Liver (tissue), 9 donors: Measurements from ENCODE around the gene ITGA11. TPM values are rescaled to one million over a fixed set of nuclear protein-coding genes. Genes with fewer than 3 reads are reported as not detected.

ENCODE experiments used
- DNase-seq: peaks from one replicate; pipeline ENCODE4 v3.0.0-alpha.2; 2017; ENCODE audit warnings: low spot score
- H3K27ac ChIP-seq, 2 donors: one replicate each; pipeline ENCODE4 v1.7.0; 2013; ENCODE audit warnings: inconsistent platforms in 2 of 2, low read length in 2 of 2, control low read depth in 1 of 2, low read depth in 1 of 2, mild to moderate bottlenecking in 1 of 2
- H3K27me3 ChIP-seq, 4 donors: one replicate each; pipeline versions ENCODE4 v1.6.1 to v1.7.0; 2013; ENCODE audit warnings: low read length in 3 of 4, inconsistent platforms in 1 of 4, mild to moderate bottlenecking in 1 of 4, moderate library complexity in 1 of 4; ENCODE audit not compliant: control insufficient read depth in 4 of 4, insufficient read depth in 4 of 4
- H3K36me3 ChIP-seq, 4 donors: one replicate each; pipeline versions ENCODE4 v1.6.1 to v1.7.0; 2013; ENCODE audit warnings: low read length in 3 of 4, mild to moderate bottlenecking in 3 of 4, low read depth in 1 of 4, moderate library complexity in 1 of 4; ENCODE audit not compliant: control insufficient read depth in 4 of 4, insufficient read depth in 3 of 4
- H3K4me1 ChIP-seq, 4 donors: one replicate each; pipeline versions ENCODE4 v1.6.1 to v1.7.0; 2013; ENCODE audit warnings: low read length in 3 of 4, mild to moderate bottlenecking in 3 of 4, moderate library complexity in 1 of 4; ENCODE audit not compliant: control insufficient read depth in 4 of 4, insufficient read depth in 4 of 4
- H3K4me3 ChIP-seq, 3 donors: one replicate each; pipeline versions ENCODE4 v1.6.1 to v1.7.0; 2013; ENCODE audit warnings: low read length in 3 of 3, control low read depth in 1 of 3, low read depth in 1 of 3, mild to moderate bottlenecking in 1 of 3
- H3K9ac ChIP-seq, 2 donors: one replicate each; pipeline ENCODE4 v1.7.0; 2013; ENCODE audit warnings: low read length in 2 of 2, mild to moderate bottlenecking in 2 of 2, moderate library complexity in 2 of 2, control low read depth in 1 of 2, low read depth in 1 of 2
- H3K9me3 ChIP-seq, 4 donors: one replicate each; pipeline versions ENCODE4 v1.6.1 to v1.7.0; 2013; ENCODE audit warnings: low read length in 3 of 4; ENCODE audit not compliant: control insufficient read depth in 4 of 4
- FOXA2 ChIP-seq: IDR thresholded peaks from 2 replicates; pipeline ENCODE4 v1.6.1; 2016; ENCODE audit warnings: antibody characterized with exemption
- GABPA ChIP-seq, 2 donors: IDR thresholded peaks in 1 of 2; conservative IDR thresholded peaks in 1 of 2; 2 replicates each; pipeline ENCODE4 v1.6.1; 2016; ENCODE audit warnings: antibody characterized with exemption in 2 of 2, mild to moderate bottlenecking in 1 of 2, moderate library complexity in 1 of 2
- HNF4A ChIP-seq, 2 donors: conservative IDR thresholded peaks; 2 replicates each; pipeline ENCODE4 v1.6.1; 2016; ENCODE audit warnings: antibody characterized with exemption in 2 of 2, mild to moderate bottlenecking in 2 of 2
- HNF4G ChIP-seq: IDR thresholded peaks from 2 replicates; pipeline ENCODE4 v1.6.1; 2016; ENCODE audit warnings: antibody characterized with exemption
- JUND ChIP-seq, 2 donors: IDR thresholded peaks; 2 replicates each; pipeline ENCODE4 v1.6.1; 2016; ENCODE audit warnings: antibody characterized with exemption in 2 of 2
- RAD21 ChIP-seq, 2 donors: IDR thresholded peaks; 2 replicates each; pipeline ENCODE4 v1.6.1; 2016; ENCODE audit warnings: antibody characterized with exemption in 2 of 2, mild to moderate bottlenecking in 2 of 2
- RXRA ChIP-seq, 2 donors: IDR thresholded peaks; 2 replicates each; pipeline ENCODE4 v1.6.1; 2017 to 2018; ENCODE audit warnings: antibody characterized with exemption in 2 of 2, mild to moderate bottlenecking in 1 of 2
- SP1 ChIP-seq: IDR thresholded peaks from 2 replicates; pipeline ENCODE4 v1.6.1; 2018; ENCODE audit warnings: antibody characterized with exemption, mild to moderate bottlenecking
- TAF1 ChIP-seq: conservative IDR thresholded peaks from 2 replicates; pipeline ENCODE4 v1.6.1; 2016; ENCODE audit warnings: antibody characterized with exemption, mild to moderate bottlenecking
- YY1 ChIP-seq: IDR thresholded peaks from 2 replicates; pipeline ENCODE4 v1.6.1; 2016; ENCODE audit warnings: antibody characterized with exemption, mild to moderate bottlenecking
- WGBS: extraction: QIAGEN DNeasy Blood & Tissue Kit; methylation state at CpG from one replicate; pipeline ENCODE4 v1.1.7; 2013; 5-methylcytosine and 5-hydroxymethylcytosine counted together
- polyA plus RNA-seq, 2 donors: library from polyadenylated mRNA; stranded (reverse) in 1 of 2; unstranded in 1 of 2; fragments of 200-250 nt in 1 of 2; fragments of >200 nt in 1 of 2; fragmentation: Nextera tagmentation in 1 of 2; extraction: Ambion mirVana in 1 of 2; gene quantifications; one replicate each; pipeline versions ENCODE4 v1.2.1 to v1.2.3, GENCODE V29; 2013 to 2015
- total RNA-seq, 2 donors: library from RNA; depleted of rRNA; stranded (reverse); fragments of >200 nt; gene quantifications; one replicate each; pipeline ENCODE4 v1.2.3, GENCODE V29; 2014
- TF ChIP-seq, protein P1 (sequence below): IDR thresholded peaks from 2 replicates; pipeline ENCODE4 v1.6.1; 2016; ENCODE audit warnings: antibody characterized with exemption
- TF ChIP-seq, protein P2 (sequence below): IDR thresholded peaks from 2 replicates; pipeline ENCODE4 v1.6.1; 2016; ENCODE audit warnings: antibody characterized with exemption, mild to moderate bottlenecking
- TF ChIP-seq, protein P3 (sequence below): fragments of 150-350 bp; IDR thresholded peaks from 2 replicates; pipeline ENCODE4 v1.5.1; 2017; ENCODE audit warnings: improper control_type of control experiment, low read depth, low read length; ENCODE audit not compliant: missing input control
- TF ChIP-seq, protein P4 (sequence below): IDR thresholded peaks from 2 replicates; pipeline ENCODE4 v1.6.1; 2016; ENCODE audit warnings: antibody characterized with exemption
- donor health status: healthy.
- donor health status: healthy.
- donor health status: healthy.
- donor health status: healthy.
- donor health status: healthy.

ITGA11 gene
- total and polyA plus RNA-seq, 4 donors = 0.32 to 1.0 (median 0.67) TPM

DNA sequence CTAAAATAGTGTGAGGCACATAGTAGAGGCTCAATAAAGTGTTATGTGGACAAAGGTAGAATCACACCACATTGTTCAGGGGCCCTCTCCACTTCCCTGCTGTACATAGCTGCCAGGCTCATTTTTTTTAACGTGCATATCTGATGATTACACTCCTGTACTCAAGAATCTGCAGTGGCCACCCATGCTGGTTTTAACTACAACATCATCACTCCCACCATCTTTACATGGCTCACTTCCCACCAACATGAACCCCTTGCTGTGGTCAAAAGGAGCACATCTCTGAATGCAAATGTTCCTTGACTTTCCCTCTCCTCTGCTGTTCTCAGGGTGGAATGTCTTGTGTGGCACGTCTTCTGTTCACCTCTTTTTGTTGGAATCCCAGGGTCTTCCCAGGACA, 77.7 kb downstream of the ITGA11 start:
- H3K27me3 ChIP-seq = no peaks in the 10 kb centered on the region
- no peak overlapping the region for H3K27ac ChIP-seq
- TF ChIP-seq RXRA (IDR thresholded peaks at IDR 0.05) (no peak), HNF4G (no peak)
- no peak overlapping the region for H3K9ac ChIP-seq
- no peak for DNase-seq
- H3K4me3 ChIP-seq = no peak overlapping the region
- no peaks in the 10 kb centered on the region for H3K4me1 ChIP-seq
- peaks cover 0 to 2% (median 0%) of the 10 kb centered on the region in 4 donors for H3K9me3 ChIP-seq
- 91% methylated on average over 2 of the region's 2 CpGs for WGBS
- H3K36me3 ChIP-seq = no peaks in the 10 kb centered on the region

DNA sequence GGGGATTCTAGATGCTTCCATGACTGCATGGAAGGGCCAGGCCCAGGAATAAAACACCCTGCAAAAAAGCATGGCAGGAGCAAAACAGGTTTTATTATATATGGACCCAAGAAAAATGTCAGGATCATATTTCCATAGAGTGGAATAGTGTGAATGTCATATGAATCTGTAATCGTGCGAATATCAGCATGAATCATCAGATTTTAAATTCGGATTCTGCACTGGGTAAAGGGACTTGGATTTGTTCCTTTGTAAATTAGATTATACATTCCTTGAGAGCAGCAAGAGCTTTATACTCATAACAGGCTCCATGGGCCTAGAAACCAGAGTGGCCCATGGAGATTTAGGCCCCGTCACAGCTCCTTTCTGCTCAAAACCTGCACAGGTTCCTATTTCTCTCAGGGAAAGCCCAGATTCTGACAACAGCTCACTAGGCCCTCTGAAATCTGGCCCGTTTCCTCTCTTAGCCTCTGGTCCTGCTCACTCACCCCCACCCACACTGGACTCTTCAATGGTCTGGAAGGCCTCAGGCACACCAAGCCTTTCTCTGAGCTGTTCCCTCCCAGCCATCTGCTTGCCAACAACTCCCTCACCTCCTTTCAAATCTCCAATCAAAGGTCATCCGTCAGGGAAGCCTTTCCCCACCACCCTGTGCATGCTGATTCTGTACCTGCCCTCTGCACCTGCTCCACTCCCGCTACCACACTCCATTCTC, 78.4 kb downstream of the ITGA11 start:
- no peaks in the 10 kb centered on the region for H3K27me3 ChIP-seq
- H3K9ac ChIP-seq = no peak overlapping the region
- whole genome bisulfite sequencing = 93% methylated on average over 7 of the region's 7 CpGs
- TF ChIP-seq, protein P1, sequence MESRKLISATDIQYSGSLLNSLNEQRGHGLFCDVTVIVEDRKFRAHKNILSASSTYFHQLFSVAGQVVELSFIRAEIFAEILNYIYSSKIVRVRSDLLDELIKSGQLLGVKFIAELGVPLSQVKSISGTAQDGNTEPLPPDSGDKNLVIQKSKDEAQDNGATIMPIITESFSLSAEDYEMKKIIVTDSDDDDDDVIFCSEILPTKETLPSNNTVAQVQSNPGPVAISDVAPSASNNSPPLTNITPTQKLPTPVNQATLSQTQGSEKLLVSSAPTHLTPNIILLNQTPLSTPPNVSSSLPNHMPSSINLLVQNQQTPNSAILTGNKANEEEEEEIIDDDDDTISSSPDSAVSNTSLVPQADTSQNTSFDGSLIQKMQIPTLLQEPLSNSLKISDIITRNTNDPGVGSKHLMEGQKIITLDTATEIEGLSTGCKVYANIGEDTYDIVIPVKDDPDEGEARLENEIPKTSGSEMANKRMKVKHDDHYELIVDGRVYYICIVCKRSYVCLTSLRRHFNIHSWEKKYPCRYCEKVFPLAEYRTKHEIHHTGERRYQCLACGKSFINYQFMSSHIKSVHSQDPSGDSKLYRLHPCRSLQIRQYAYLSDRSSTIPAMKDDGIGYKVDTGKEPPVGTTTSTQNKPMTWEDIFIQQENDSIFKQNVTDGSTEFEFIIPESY = no peak
- TF ChIP-seq SP1 (no peak), GABPA (IDR thresholded peaks at IDR 0.05 in 1 of 2, conservative IDR thresholded peaks at IDR 0.05 in 1 of 2) (no peak), FOXA2 (no peak), HNF4G (no peak), TAF1 (no peak), RXRA (IDR thresholded peaks at IDR 0.05) (no peak)
- TF ChIP-seq, protein P2, sequence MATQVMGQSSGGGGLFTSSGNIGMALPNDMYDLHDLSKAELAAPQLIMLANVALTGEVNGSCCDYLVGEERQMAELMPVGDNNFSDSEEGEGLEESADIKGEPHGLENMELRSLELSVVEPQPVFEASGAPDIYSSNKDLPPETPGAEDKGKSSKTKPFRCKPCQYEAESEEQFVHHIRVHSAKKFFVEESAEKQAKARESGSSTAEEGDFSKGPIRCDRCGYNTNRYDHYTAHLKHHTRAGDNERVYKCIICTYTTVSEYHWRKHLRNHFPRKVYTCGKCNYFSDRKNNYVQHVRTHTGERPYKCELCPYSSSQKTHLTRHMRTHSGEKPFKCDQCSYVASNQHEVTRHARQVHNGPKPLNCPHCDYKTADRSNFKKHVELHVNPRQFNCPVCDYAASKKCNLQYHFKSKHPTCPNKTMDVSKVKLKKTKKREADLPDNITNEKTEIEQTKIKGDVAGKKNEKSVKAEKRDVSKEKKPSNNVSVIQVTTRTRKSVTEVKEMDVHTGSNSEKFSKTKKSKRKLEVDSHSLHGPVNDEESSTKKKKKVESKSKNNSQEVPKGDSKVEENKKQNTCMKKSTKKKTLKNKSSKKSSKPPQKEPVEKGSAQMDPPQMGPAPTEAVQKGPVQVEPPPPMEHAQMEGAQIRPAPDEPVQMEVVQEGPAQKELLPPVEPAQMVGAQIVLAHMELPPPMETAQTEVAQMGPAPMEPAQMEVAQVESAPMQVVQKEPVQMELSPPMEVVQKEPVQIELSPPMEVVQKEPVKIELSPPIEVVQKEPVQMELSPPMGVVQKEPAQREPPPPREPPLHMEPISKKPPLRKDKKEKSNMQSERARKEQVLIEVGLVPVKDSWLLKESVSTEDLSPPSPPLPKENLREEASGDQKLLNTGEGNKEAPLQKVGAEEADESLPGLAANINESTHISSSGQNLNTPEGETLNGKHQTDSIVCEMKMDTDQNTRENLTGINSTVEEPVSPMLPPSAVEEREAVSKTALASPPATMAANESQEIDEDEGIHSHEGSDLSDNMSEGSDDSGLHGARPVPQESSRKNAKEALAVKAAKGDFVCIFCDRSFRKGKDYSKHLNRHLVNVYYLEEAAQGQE = no peak
- no peak overlapping the region for H3K4me3 ChIP-seq
- H3K4me1 ChIP-seq = no peaks in the 10 kb centered on the region
- H3K36me3 ChIP-seq = no peaks in the 10 kb centered on the region
- H3K27ac ChIP-seq = no peak overlapping the region
- no peak for DNase-seq
- H3K9me3 ChIP-seq = peaks cover 0 to 2% (median 0%) of the 10 kb centered on the region in 4 donors

DNA sequence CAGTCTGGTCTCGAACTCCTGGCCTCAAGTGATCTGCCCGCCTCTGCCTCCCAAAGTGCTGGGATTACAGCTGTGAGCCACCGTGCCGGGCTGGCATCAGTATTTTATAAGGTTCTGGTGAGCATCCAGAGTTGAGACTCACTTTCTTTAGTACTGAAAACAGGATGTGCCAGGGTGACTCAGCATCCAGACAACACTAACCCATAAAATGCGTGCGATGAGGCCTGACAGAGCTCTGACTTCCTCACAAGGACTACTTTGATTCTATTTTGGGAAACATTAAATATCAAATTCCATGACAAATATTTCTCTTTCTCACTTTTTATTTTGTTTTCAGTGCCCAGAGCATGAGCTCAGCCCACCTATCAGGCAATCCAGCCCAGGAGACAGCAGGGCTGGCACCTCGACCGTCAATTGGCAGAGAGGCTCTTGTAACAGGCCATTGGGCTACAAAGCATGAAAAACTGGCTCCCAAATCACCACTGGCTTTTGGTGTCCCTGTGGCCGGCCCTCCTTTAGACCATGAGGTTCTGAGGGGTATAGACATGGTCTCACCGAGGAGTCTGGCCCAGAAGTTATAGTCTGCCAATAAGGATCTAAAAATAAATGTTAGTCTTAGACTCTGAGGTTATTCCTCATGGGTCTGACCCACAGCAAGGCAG, 79.4 kb downstream of the ITGA11 start:
- H3K36me3 ChIP-seq = no peaks in the 10 kb centered on the region
- H3K27me3 ChIP-seq = no peaks in the 10 kb centered on the region
- H3K27ac ChIP-seq = no peak overlapping the region
- TF ChIP-seq, protein P1 = no peak
- TF ChIP-seq JUND (IDR thresholded peaks at IDR 0.05) (peak in 1 of 2 donors; percentile 28), FOXA2 (no peak), YY1 (no peak), RAD21 (IDR thresholded peaks at IDR 0.05) (no peak), HNF4A (conservative IDR thresholded peaks at IDR 0.05) (no peak)
- TF ChIP-seq, protein P3, sequence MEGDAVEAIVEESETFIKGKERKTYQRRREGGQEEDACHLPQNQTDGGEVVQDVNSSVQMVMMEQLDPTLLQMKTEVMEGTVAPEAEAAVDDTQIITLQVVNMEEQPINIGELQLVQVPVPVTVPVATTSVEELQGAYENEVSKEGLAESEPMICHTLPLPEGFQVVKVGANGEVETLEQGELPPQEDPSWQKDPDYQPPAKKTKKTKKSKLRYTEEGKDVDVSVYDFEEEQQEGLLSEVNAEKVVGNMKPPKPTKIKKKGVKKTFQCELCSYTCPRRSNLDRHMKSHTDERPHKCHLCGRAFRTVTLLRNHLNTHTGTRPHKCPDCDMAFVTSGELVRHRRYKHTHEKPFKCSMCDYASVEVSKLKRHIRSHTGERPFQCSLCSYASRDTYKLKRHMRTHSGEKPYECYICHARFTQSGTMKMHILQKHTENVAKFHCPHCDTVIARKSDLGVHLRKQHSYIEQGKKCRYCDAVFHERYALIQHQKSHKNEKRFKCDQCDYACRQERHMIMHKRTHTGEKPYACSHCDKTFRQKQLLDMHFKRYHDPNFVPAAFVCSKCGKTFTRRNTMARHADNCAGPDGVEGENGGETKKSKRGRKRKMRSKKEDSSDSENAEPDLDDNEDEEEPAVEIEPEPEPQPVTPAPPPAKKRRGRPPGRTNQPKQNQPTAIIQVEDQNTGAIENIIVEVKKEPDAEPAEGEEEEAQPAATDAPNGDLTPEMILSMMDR = no peak
- TF ChIP-seq, protein P4, sequence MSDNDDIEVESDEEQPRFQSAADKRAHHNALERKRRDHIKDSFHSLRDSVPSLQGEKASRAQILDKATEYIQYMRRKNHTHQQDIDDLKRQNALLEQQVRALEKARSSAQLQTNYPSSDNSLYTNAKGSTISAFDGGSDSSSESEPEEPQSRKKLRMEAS = no peak
- no peak overlapping the region for H3K4me3 ChIP-seq
- no peak overlapping the region for H3K9ac ChIP-seq
- no peak for DNase-seq
- H3K9me3 ChIP-seq = peaks cover 0 to 2% (median 0%) of the 10 kb centered on the region in 4 donors
- H3K4me1 ChIP-seq = no peaks in the 10 kb centered on the region
- WGBS = 77% methylated on average over 10 of the region's 10 CpGs
